Measurements from ENCODE around the gene PPM1J. TPM values are rescaled to one million over a fixed set of nuclear protein-coding genes. Genes with fewer than 3 reads are reported as not detected.

Gene PPM1J
- total RNA-seq, 1 experiment from 2014 or later, result 0.52 TPM

- no peaks in the 10 kb centered on the region for H3K4me1 ChIP-seq (ENCODE audit: insufficient read depth, low read length, poor library complexity, severe bottlenecking)
- intact Hi-C loops (cut with micrococcal nuclease; ENCODE audit: unreplicated experiment), result no loop called here
- TF ChIP-seq EZH2 (IDR thresholded peaks at IDR 0.05; ENCODE audit: borderline replicate concordance, low read depth, low read length, poor library complexity, severe bottlenecking), result no peak
- TF ChIP-seq CTCF (conservative IDR thresholded peaks at IDR 0.05; ENCODE audit: low read depth, low read length), result no peak
- CTCF ChIA-PET, result no interaction called here
- no peak overlapping the region for H3K4me3 ChIP-seq (ENCODE audit: low read depth, low read length, poor library complexity, severe bottlenecking)
- H3K9me3 ChIP-seq (ENCODE audit: low read depth, low read length, poor library complexity, severe bottlenecking), result no peaks in the 10 kb centered on the region
- DNase-seq (ENCODE audit: low spot score), result no peak
- H3K27me3 ChIP-seq (replicated peaks; ENCODE audit: insufficient read depth, low read depth, low read length, poor library complexity), result peaks cover 71% of the 10 kb centered on the region
- BruUV-seq (replicated peaks), result no TSS peak
- POLR2A ChIA-PET (ENCODE audit: low non-redundant PET), result no interaction called here
- no peaks in the 10 kb centered on the region for H3K36me3 ChIP-seq (ENCODE audit: insufficient read depth, low read length, poor library complexity, severe bottlenecking)
- no peak overlapping the region for H3K27ac ChIP-seq (ENCODE audit: low read depth, low read length, poor library complexity, severe bottlenecking)
Observed at GRCh38 chr1:112737573-112737972, 22.4 kb upstream of the PPM1J start.

- Histone ChIP-seq H3K4me3 (ENCODE audit: low read depth, low read length, poor library complexity, severe bottlenecking) (no peak overlapping the region), H3K27ac (ENCODE audit: low read depth, low read length, poor library complexity, severe bottlenecking) (no peak overlapping the region), H3K27me3 (replicated peaks; ENCODE audit: insufficient read depth, low read depth, low read length, poor library complexity) (peaks cover 60% of the 10 kb centered on the region), H3K9me3 (ENCODE audit: low read depth, low read length, poor library complexity, severe bottlenecking) (no peaks in the 10 kb centered on the region), H3K36me3 (ENCODE audit: insufficient read depth, low read length, poor library complexity, severe bottlenecking) (no peaks in the 10 kb centered on the region), H3K4me1 (ENCODE audit: insufficient read depth, low read length, poor library complexity, severe bottlenecking) (no peaks in the 10 kb centered on the region)
- POLR2A ChIA-PET (ENCODE audit: low non-redundant PET), result no interaction called here
- no peak for TF ChIP-seq EZH2 (IDR thresholded peaks at IDR 0.05; ENCODE audit: borderline replicate concordance, low read depth, low read length, poor library complexity, severe bottlenecking)
- no peak for TF ChIP-seq CTCF (conservative IDR thresholded peaks at IDR 0.05; ENCODE audit: low read depth, low read length)
- CTCF ChIA-PET, result no interaction called here
- no peak for DNase-seq (ENCODE audit: low spot score)
- BruUV-seq (replicated peaks), result no TSS peak
- intact Hi-C loops (cut with micrococcal nuclease; ENCODE audit: unreplicated experiment), result no loop called here
Observed at GRCh38 chr1:112735752-112736151, 20.6 kb upstream of the PPM1J start.

GRCh38 chr1:112731451-112731850 lies 16.3 kb upstream of the PPM1J start:
- no peak overlapping the region for H3K4me3 ChIP-seq (ENCODE audit: low read depth, low read length, poor library complexity, severe bottlenecking)
- intact Hi-C loops (cut with micrococcal nuclease; ENCODE audit: unreplicated experiment), result no loop called here
- H3K9me3 ChIP-seq (ENCODE audit: low read depth, low read length, poor library complexity, severe bottlenecking), result no peaks in the 10 kb centered on the region
- ChIA-PET POLR2A (ENCODE audit: low non-redundant PET) (no interaction called here), CTCF (no interaction called here)
- no peaks in the 10 kb centered on the region for H3K4me1 ChIP-seq (ENCODE audit: insufficient read depth, low read length, poor library complexity, severe bottlenecking)
- no peak for DNase-seq (ENCODE audit: low spot score)
- peaks cover 45% of the 10 kb centered on the region for H3K27me3 ChIP-seq (replicated peaks; ENCODE audit: insufficient read depth, low read depth, low read length, poor library complexity)
- no peak overlapping the region for H3K27ac ChIP-seq (ENCODE audit: low read depth, low read length, poor library complexity, severe bottlenecking)
- H3K36me3 ChIP-seq (ENCODE audit: insufficient read depth, low read length, poor library complexity, severe bottlenecking), result no peaks in the 10 kb centered on the region
- TF ChIP-seq EZH2 (IDR thresholded peaks at IDR 0.05; ENCODE audit: borderline replicate concordance, low read depth, low read length, poor library complexity, severe bottlenecking) (no peak), CTCF (conservative IDR thresholded peaks at IDR 0.05; ENCODE audit: low read depth, low read length) (no peak)
- no TSS peak for BruUV-seq (replicated peaks)
